ENCODE results near the gene TNK2.
"Not testable (repeated sequence)": the region's sequence is repeated elsewhere in the genome, so short reads cannot be mapped to it uniquely, and the experiment has no call there.

The TNK2 gene

DNA sequence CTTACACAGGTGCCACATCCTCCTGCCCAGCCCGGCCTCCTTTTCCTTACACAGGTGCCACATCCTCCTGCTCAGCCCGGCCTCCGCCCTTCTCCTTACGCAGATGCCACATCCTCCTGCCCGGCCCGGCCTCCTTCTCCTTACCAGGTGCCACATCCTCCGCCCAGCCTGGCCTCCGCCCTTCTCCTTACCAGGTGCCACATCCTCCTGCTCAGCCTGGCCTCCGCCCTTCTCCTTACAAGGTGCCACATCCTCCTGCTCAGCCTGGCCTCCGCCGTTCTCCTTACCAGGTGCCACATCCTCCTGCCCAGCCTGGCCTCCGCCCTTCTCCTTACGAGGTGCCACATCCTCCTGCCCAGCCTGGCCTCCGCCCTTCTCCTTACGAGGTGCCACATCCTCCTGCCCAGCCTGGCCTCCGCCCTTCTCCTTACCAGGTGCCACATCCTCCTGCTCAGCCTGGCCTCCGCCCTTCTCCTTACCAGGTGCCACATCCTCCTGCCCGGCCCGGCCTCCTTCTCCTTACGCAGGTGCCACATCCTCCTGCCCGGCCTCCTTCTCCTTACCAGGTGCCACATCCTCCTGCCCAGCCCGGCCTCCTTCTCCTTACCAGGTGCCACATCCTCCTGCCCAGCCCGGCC lies 92.0 kb downstream of the TNK2 start:
- not testable (repeated sequence) for DNase-seq

DNA sequence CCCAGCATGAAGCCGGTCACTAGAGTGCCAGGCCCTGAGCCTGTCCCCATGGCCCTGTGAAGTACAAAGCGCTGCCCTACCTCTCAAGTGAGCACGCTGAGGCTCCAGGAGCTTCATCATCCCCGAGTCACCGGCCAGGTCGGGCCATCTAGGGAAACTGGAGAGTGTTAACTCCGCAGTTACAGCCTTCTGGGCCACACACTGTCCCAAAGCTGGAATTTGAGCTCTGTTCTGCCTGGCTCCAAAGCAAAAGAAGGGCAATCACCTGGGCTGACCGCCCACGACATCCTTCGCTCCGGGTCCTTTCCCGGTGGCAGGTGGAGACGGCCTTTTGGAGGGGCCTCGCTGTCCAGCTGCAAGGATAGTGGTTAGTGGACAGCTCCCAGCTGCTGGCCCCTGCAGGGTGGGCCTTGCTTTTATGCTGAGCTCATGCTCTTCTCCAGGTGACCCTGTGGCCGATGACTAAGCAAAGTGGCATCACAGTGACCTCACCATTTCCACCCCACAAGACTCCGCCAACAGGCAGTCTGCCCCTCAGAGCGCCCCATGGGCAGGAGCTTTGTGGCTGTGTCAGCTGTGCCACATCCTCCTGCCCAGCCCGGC lies 93.1 kb downstream of the TNK2 start:
- DNase-seq = peak in 1 of 2 experiments; percentile 5

DNA sequence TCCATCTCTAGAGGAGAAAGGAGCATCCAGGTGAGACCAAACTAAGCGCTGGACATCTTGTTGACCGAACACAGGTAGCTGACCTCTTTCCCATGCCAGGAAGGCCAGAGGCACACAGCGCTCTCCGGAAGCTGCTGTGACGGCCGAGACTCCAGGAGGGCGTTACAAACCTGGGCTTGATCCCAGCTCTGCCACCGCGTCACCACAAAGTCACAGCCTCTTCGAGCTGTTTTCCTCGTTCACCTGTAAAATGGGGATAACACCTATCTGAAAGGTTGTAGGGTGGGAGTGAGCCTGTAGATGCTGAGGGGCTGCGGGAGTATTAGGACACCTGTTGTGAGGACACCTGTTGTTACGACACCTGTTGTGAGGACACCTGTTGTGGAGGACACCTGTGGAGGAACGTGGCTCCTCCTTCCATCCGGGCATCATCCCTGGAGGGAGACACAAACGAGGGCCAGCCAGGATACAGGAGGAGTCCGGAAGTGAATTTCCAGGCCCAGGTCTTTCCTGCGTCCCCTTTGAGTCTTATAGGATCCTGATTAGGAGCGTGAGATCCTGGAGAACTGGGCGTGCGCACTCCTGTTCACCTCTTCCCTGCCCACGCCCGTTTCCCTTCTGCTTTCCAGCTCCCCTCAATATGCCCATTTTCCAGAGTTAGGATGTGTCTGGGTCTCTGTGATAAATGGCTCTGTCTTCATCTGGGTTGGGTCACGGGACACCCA lies 94.3 kb downstream of the TNK2 start:
- DNase-seq = no peak
